Measurements from ENCODE around the gene CD44. TPM values are rescaled to one million over a fixed set of nuclear protein-coding genes. Genes with fewer than 3 reads are reported as not detected.

The CD44 gene
- total RNA-seq, 2 experiments from 2014 or later = 380 to 428 TPM

DNA sequence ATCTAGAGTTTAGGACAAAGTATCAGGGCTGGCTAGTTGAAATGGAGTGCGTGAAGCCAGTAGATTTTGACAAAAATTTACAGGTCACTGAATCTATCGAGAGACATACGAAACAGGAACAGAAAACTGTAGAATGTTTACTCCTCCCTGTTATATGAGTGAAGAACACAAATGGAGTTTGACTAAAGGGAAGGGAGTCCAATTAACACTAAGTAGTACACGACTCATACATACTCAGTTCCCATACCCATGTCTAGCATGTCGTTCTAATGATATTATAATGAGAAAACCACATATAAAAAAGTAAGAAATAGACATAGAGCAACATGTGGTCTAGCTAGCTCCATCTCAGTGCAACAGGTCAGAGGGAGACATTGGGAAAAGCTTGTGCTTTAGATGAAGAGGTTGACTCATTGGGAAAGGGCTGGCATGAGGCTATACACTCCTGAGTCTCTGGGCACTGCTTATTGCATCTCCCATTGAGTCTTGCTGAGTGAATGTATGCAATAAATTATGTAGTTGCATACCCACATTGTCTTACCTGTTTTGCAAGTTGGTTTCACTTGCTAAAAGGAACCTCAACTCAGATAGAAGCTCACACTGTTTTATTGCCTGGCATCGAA, 43.5 kb downstream of the CD44 start:
- Mint-ChIP-seq H3K9me3 (peaks cover 2% of the 10 kb centered on the region), H3K4me3 (no peak overlapping the region), H3K27ac (peak overlapping the region; percentile 81), H3K4me1 (peaks cover 76% of the 10 kb centered on the region), H3K36me3 (peaks cover 75% of the 10 kb centered on the region), H3K27me3 (no peaks in the 10 kb centered on the region)
- no peak for DNase-seq

DNA sequence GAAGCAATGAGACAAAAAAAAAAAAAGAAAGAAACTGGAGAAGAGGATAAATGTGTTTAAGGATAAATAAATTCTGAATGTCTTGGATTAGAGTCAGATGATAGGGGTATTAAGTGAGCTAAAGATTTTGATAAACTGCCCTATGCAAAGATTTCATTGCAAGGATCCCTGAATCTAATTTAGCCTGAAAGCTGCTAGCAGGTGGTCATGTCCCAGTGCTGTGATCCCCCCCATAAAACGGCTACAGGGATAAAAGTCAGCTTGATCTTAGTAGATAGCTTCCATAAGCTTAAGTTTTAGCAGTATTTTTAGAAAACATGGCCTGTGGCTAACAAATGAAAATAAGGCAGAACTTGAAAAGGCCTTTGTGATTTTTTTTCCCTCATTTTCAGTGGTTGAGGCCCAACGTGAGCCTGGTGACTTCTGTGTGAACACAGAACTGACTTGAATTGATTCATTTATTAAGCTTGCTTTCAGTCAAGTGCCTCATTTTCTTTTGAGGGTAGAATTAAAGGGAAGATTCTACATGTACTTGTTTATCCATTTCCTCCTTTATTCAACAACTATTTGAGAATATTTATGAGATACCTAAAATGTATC, 44.5 kb downstream of the CD44 start:
- Mint-ChIP-seq H3K4me3 (no peak overlapping the region), H3K9me3 (peaks cover 2% of the 10 kb centered on the region), H3K4me1 (peaks cover 73% of the 10 kb centered on the region), H3K27me3 (no peaks in the 10 kb centered on the region), H3K36me3 (peaks cover 77% of the 10 kb centered on the region), H3K27ac (peak overlapping the region; percentile 77)
- DNase-seq = no peak

DNA sequence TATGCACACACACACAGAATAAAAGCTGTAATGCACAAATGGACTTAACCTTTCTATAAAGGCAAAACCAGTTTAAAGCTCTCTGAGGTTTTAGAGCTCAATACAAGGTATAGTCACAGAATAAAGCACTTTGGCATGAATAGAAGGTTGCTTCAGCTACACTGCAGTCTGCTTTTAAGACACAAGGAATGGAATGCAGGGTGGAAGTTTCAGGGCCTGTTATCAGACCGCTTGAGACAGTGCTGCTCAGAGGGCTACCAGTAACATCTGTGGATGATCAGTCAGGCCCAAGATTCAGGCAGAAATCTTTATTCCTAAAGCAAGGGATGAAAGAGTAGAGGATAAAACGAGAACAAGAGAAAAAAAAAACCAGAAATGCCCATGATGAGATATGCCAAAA, 46.7 kb downstream of the CD44 start:
- Mint-ChIP-seq H3K4me1 (peaks cover 66% of the 10 kb centered on the region), H3K9me3 (peaks cover 2% of the 10 kb centered on the region), H3K36me3 (peaks cover 76% of the 10 kb centered on the region), H3K27ac (peak overlapping the region; percentile 39), H3K27me3 (no peaks in the 10 kb centered on the region), H3K4me3 (peak overlapping the region; percentile 29)
- no peak for DNase-seq

GRCh38 chr11:35187996-35188395, 49.0 kb downstream of the CD44 start:
- Mint-ChIP-seq H3K27me3 (no peaks in the 10 kb centered on the region), H3K4me3 (no peak overlapping the region), H3K4me1 (peaks cover 70% of the 10 kb centered on the region), H3K27ac (peak overlapping the region; percentile 52), H3K36me3 (peaks cover 79% of the 10 kb centered on the region), H3K9me3 (no peaks in the 10 kb centered on the region)
- no peak for DNase-seq

GRCh38 chr11:35190804-35191348, 51.9 kb downstream of the CD44 start:
- Mint-ChIP-seq H3K27me3 (no peaks in the 10 kb centered on the region), H3K4me1 (peaks cover 79% of the 10 kb centered on the region), H3K27ac (no peak overlapping the region), H3K9me3 (no peaks in the 10 kb centered on the region), H3K36me3 (peaks cover 88% of the 10 kb centered on the region), H3K4me3 (no peak overlapping the region)
- no peak for DNase-seq

- Mint-ChIP-seq H3K9me3 (no peaks in the 10 kb centered on the region), H3K4me3 (no peak overlapping the region), H3K27ac (no peak overlapping the region), H3K36me3 (peaks cover 93% of the 10 kb centered on the region), H3K27me3 (no peaks in the 10 kb centered on the region), H3K4me1 (peaks cover 80% of the 10 kb centered on the region)
- no peak for DNase-seq
These were observed 53.4 kb downstream of the CD44 start for GRCh38 chr11:35192347-35192746.

- Mint-ChIP-seq H3K36me3 (peaks cover 94% of the 10 kb centered on the region), H3K4me3 (no peak overlapping the region), H3K9me3 (no peaks in the 10 kb centered on the region), H3K27me3 (no peaks in the 10 kb centered on the region), H3K4me1 (peaks cover 86% of the 10 kb centered on the region), H3K27ac (no peak overlapping the region)
- no peak for DNase-seq
These were observed 54.8 kb downstream of the CD44 start for GRCh38 chr11:35193767-35194166.

- Mint-ChIP-seq H3K36me3 (peaks cover 96% of the 10 kb centered on the region), H3K27ac (peak overlapping the region; percentile 48), H3K9me3 (no peaks in the 10 kb centered on the region), H3K27me3 (no peaks in the 10 kb centered on the region), H3K4me1 (peaks cover 74% of the 10 kb centered on the region), H3K4me3 (no peak overlapping the region)
- no peak for DNase-seq
These were observed 58.3 kb downstream of the CD44 start for GRCh38 chr11:35197292-35197691.

DNA sequence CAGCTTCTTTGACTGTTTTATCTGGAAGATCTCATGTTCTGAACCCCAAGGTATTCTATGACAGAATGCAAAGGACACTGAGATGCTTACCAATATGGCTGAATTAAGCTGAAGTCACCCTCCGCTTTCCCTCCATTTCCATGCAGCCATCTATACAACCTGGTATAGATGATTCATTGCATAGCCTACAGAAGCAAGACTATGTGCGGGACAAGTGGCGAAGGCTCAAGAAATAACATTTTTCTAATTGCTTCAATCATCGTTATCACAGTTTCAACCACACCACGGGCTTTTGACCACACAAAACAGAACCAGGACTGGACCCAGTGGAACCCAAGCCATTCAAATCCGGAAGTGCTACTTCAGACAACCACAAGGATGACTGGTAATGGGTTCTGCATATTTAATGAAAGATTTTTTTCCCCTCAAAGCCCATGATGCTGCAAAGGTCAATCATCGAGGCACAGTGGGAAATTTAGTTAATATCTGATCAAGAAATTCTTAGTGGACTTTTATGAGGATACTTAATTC, 61.9 kb downstream of the CD44 start:
- Mint-ChIP-seq H3K27ac (peak overlapping the region; percentile 13), H3K4me3 (no peak overlapping the region), H3K4me1 (peaks cover 52% of the 10 kb centered on the region), H3K9me3 (no peaks in the 10 kb centered on the region), H3K36me3 (peaks cover 97% of the 10 kb centered on the region), H3K27me3 (no peaks in the 10 kb centered on the region)
- no peak for DNase-seq

- H3K9me3 Mint-ChIP-seq = peaks cover 15% of the 10 kb centered on the region
- no peak overlapping the region for H3K4me3 Mint-ChIP-seq
- peak overlapping the region; percentile 31 for H3K27ac Mint-ChIP-seq
- peaks cover 35% of the 10 kb centered on the region for H3K4me1 Mint-ChIP-seq
- no peaks in the 10 kb centered on the region for H3K27me3 Mint-ChIP-seq
- DNase-seq = no peak
- H3K36me3 Mint-ChIP-seq = peaks cover 98% of the 10 kb centered on the region
These were observed 65.6 kb downstream of the CD44 start for GRCh38 chr11:35204614-35205013.

GRCh38 chr11:35206616-35207015, 67.6 kb downstream of the CD44 start:
- no peak for DNase-seq
- H3K9me3 Mint-ChIP-seq = peaks cover 21% of the 10 kb centered on the region
- no peaks in the 10 kb centered on the region for H3K27me3 Mint-ChIP-seq
- H3K4me1 Mint-ChIP-seq = peaks cover 28% of the 10 kb centered on the region
- H3K27ac Mint-ChIP-seq = peak overlapping the region; percentile 9
- H3K4me3 Mint-ChIP-seq = no peak overlapping the region
- peaks cover 98% of the 10 kb centered on the region for H3K36me3 Mint-ChIP-seq

- peaks cover 25% of the 10 kb centered on the region for H3K4me1 Mint-ChIP-seq
- H3K27ac Mint-ChIP-seq = peak overlapping the region; percentile 3
- H3K9me3 Mint-ChIP-seq = peaks cover 21% of the 10 kb centered on the region
- no peaks in the 10 kb centered on the region for H3K27me3 Mint-ChIP-seq
- peaks cover 97% of the 10 kb centered on the region for H3K36me3 Mint-ChIP-seq
- no peak overlapping the region for H3K4me3 Mint-ChIP-seq
- DNase-seq = no peak
These were observed 68.8 kb downstream of the CD44 start for GRCh38 chr11:35207471-35208403.

GRCh38 chr11:35208795-35209194, 69.8 kb downstream of the CD44 start:
- H3K27me3 Mint-ChIP-seq = no peaks in the 10 kb centered on the region
- DNase-seq = no peak
- H3K27ac Mint-ChIP-seq = no peak overlapping the region
- H3K4me3 Mint-ChIP-seq = no peak overlapping the region
- H3K36me3 Mint-ChIP-seq = peaks cover 98% of the 10 kb centered on the region
- H3K4me1 Mint-ChIP-seq = peaks cover 34% of the 10 kb centered on the region
- H3K9me3 Mint-ChIP-seq = peaks cover 24% of the 10 kb centered on the region

GRCh38 chr11:35210876-35211546, 72.0 kb downstream of the CD44 start:
- Mint-ChIP-seq H3K27ac (no peak overlapping the region), H3K4me1 (peaks cover 43% of the 10 kb centered on the region), H3K36me3 (peaks cover 97% of the 10 kb centered on the region), H3K4me3 (no peak overlapping the region), H3K9me3 (peaks cover 24% of the 10 kb centered on the region), H3K27me3 (no peaks in the 10 kb centered on the region)
- DNase-seq = no peak
